Vagina (tissue), 2 donors: Measurements from ENCODE around the gene APCDD1.

ENCODE experiments used
- POLR2A ChIP-seq, 2 donors: fragments of 450-650 bp; IDR thresholded peaks; one replicate each; pipeline ENCODE4 v1.6.1; 2017; ENCODE audit warnings: antibody characterized with exemption in 2 of 2, mild to moderate bottlenecking in 2 of 2, moderate library complexity in 2 of 2
- POLR2AphosphoS5 ChIP-seq, 2 donors: sonication (generic); formaldehyde crosslinking; IDR thresholded peaks; one replicate each; pipeline ENCODE4 v1.9.0; 2017; ENCODE audit warnings: antibody characterized with exemption in 2 of 2, mild to moderate bottlenecking in 2 of 2, low read depth in 1 of 2; ENCODE audit not compliant: insufficient read depth in 1 of 2
- TF ChIP-seq, protein P1 (sequence below), 3 experiments: fragments of 450-650 bp in 2 of 3; fragments of 200-600 bp in 1 of 3; sonication (generic) in 1 of 3; IDR thresholded peaks; one replicate each; pipeline ENCODE4 v1.5.1; 2017 to 2019; ENCODE audit warnings: antibody characterized with exemption in 3 of 3, mild to moderate bottlenecking in 2 of 3, moderate library complexity in 2 of 3

DNA sequence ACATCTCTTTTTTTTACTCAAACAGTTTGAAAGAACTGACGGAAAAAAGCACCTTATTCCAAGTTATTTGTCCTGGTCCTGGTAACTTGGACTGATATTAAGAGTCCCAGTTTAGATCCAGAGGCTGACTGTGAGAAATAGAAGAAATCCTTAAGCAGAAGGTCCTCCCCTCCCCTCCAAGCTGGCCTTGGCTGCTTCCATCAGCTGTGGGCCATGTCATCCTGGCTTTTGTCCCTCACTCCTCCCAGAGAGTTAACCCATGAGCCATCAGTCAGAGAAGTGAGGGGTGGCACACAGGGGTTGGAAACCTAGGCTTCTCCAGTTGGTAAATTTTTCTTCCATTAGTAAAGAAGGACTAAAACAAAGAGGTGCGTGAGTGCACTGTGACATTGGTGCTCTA is 61.6 kb downstream of the APCDD1 start:
- TF ChIP-seq POLR2AphosphoS5 (IDR thresholded peaks at IDR 0.05; ENCODE audit: insufficient read depth in 1 of 2, low read depth in 1 of 2) (no peak), POLR2A (IDR thresholded peaks at IDR 0.05) (no peak)
- TF ChIP-seq, protein P1, sequence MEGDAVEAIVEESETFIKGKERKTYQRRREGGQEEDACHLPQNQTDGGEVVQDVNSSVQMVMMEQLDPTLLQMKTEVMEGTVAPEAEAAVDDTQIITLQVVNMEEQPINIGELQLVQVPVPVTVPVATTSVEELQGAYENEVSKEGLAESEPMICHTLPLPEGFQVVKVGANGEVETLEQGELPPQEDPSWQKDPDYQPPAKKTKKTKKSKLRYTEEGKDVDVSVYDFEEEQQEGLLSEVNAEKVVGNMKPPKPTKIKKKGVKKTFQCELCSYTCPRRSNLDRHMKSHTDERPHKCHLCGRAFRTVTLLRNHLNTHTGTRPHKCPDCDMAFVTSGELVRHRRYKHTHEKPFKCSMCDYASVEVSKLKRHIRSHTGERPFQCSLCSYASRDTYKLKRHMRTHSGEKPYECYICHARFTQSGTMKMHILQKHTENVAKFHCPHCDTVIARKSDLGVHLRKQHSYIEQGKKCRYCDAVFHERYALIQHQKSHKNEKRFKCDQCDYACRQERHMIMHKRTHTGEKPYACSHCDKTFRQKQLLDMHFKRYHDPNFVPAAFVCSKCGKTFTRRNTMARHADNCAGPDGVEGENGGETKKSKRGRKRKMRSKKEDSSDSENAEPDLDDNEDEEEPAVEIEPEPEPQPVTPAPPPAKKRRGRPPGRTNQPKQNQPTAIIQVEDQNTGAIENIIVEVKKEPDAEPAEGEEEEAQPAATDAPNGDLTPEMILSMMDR (IDR thresholded peaks at IDR 0.05) = no peak
